Measurements from ENCODE around the gene CACNA1E.

Gene CACNA1E

GRCh38 chr1:181485287-181486097 lies 2.2 kb downstream of the CACNA1E start:
- DNase-seq (ENCODE audit: low spot score) = peak; percentile 75

GRCh38 chr1:181486098-181486420 lies 2.7 kb downstream of the CACNA1E start:
- no peak for DNase-seq (ENCODE audit: low spot score)

GRCh38 chr1:181488866-181489265 lies 5.5 kb downstream of the CACNA1E start:
- DNase-seq (ENCODE audit: low spot score) = no peak

- DNase-seq (ENCODE audit: low spot score) = no peak
Observed at GRCh38 chr1:181490276-181490675, 7.0 kb downstream of the CACNA1E start.

GRCh38 chr1:181490740-181491712 lies 7.7 kb downstream of the CACNA1E start:
- no peak for DNase-seq (ENCODE audit: low spot score)

- no peak for DNase-seq (ENCODE audit: low spot score)
Observed at GRCh38 chr1:181493166-181493565, 9.8 kb downstream of the CACNA1E start.

GRCh38 chr1:181493885-181494284 lies 10.6 kb downstream of the CACNA1E start:
- DNase-seq (ENCODE audit: low spot score) = no peak

- DNase-seq (ENCODE audit: low spot score) = no peak
Observed at GRCh38 chr1:181496759-181497158, 13.4 kb downstream of the CACNA1E start.

GRCh38 chr1:181497870-181498269 lies 14.6 kb downstream of the CACNA1E start:
- no peak for DNase-seq (ENCODE audit: low spot score)

GRCh38 chr1:181499825-181500224 lies 16.5 kb downstream of the CACNA1E start:
- DNase-seq (ENCODE audit: low spot score) = no peak

- DNase-seq (ENCODE audit: low spot score) = no peak
Observed at GRCh38 chr1:181500636-181501035, 17.3 kb downstream of the CACNA1E start.

GRCh38 chr1:181501612-181502011 lies 18.3 kb downstream of the CACNA1E start:
- DNase-seq (ENCODE audit: low spot score) = no peak

GRCh38 chr1:181503171-181503810 lies 20.0 kb downstream of the CACNA1E start:
- no peak for DNase-seq (ENCODE audit: low spot score)

GRCh38 chr1:181504399-181504842 lies 21.1 kb downstream of the CACNA1E start:
- no peak for DNase-seq (ENCODE audit: low spot score)

- no peak for DNase-seq (ENCODE audit: low spot score)
Observed at GRCh38 chr1:181506563-181507353, 23.4 kb downstream of the CACNA1E start.

- DNase-seq (ENCODE audit: low spot score) = no peak
Observed at GRCh38 chr1:181508486-181509165, 25.3 kb downstream of the CACNA1E start.

- no peak for DNase-seq (ENCODE audit: low spot score)
Observed at GRCh38 chr1:181513786-181514297, 30.5 kb downstream of the CACNA1E start.

GRCh38 chr1:181514298-181515290 lies 31.3 kb downstream of the CACNA1E start:
- DNase-seq (ENCODE audit: low spot score) = peak; percentile 85

GRCh38 chr1:181516706-181517105 lies 33.4 kb downstream of the CACNA1E start:
- DNase-seq (ENCODE audit: low spot score) = peak; percentile 53

All from putamen (tissue), 1 donor.